Measurements from ENCODE around the gene NUP205.

The NUP205 gene

DNA sequence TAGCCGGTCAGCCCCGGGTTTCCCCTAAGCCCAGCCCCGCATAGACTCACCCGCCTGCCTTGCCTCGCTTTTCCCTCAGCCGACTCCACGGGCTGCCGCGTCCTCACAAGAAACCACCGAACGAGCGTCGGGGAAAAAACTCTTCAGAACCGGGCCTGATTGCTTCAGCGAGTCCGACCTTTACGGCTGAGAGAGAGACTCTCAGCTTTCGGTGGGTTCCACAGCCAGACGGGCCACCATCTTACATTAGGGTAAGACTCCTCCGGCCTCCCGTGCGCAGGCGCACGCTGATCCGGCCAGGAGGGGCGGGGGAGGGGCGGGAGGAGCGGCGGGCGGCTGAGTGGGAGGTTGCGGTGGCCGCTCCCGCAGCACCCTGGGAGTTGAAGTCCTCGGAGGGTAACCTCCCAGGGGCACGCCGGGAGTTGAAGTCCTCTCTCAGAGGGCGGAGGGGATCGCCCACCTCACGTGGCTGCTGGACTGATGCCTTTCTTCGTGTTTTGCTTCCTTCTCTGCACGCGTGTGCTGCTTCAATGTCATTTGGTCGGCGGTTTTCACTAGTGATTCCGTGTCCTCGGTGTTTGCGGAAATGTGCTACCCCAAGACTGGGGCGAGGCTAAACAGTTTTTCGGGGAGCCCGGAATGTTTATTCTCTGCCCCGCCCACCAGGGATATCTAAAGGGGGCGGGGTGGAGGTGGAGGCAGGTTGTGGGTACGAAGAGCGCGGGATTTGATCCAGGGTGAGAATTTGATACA is 47.7 kb upstream of the NUP205 start, which contains the start of gene CNOT4:
Gene CNOT4, minus strand, starts transcription at position 264 of the 753 bp plus-strand sequence. CDS start 71,771 bp downstream, outside the sequence.
- no peaks in the 10 kb centered on the region for H3K9me3 ChIP-seq (ENCODE audit: control insufficient read depth, insufficient read depth, low read depth, low read length)
- CTCF ChIA-PET: interaction anchor here (0.6 to 1.1 kb wide), 3 partner anchors 112 to 1304 kb away, joined by 3 to 4 read pairs (median 4); no protein-coding TSS in a partner anchor
- no peaks in the 10 kb centered on the region for H3K36me3 ChIP-seq (ENCODE audit: control insufficient read depth in 2 of 2, insufficient read depth in 1 of 2, low read length in 2 of 2)
- H3K4me1 ChIP-seq (ENCODE audit: control insufficient read depth, insufficient read depth, low read length): peaks cover 3% of the 10 kb centered on the region
- H3K27ac ChIP-seq (ENCODE audit: extremely low read depth, low read depth, low read length): peak within 1 kb of the TSS; percentile 79
- H3K4me3 ChIP-seq (ENCODE audit: low read depth, low read length): peak within 1 kb of the TSS; percentile 99
- POLR2A ChIA-PET: interaction anchor here (0.9 to 1.4 kb wide), 2 partner anchors 13 to 49 kb away, joined by 3 read pairs; no protein-coding TSS in a partner anchor
- TF ChIP-seq ZBTB7A (tag by site-specific recombination; IDR thresholded peaks at IDR 0.05; ENCODE audit: low read depth) (0 out of 2 replicates have a peak, but pooled peaks have one; percentile 36), MZF1 (tag by site-specific recombination; IDR thresholded peaks at IDR 0.05; ENCODE audit: borderline replicate concordance) (peak; percentile 78; the same call in 1 of the 2 replicates), SP2 (tag by site-specific recombination; IDR thresholded peaks at IDR 0.05) (peak; percentile 69), ZNF221 (tag by site-specific recombination; IDR thresholded peaks at IDR 0.05; ENCODE audit: borderline replicate concordance) (no peak), ZNF629 (tag by site-specific recombination; IDR thresholded peaks at IDR 0.05) (peak; percentile 34), ZNF24 (tag by site-specific recombination; IDR thresholded peaks at IDR 0.05) (peak; percentile 28; the same call in 1 of the 2 replicates), GLIS2 (tag by site-specific recombination; IDR thresholded peaks at IDR 0.05) (peak; percentile 61), ZNF394 (tag by site-specific recombination; IDR thresholded peaks at IDR 0.05; ENCODE audit: borderline replicate concordance) (peak; percentile 10; the same call in 1 of the 2 replicates), SETDB1 (IDR thresholded peaks at IDR 0.05; ENCODE audit: insufficient read length, low read length) (no peak), HOXD13 (CRISPR knock-in tag; IDR thresholded peaks at IDR 0.05; ENCODE audit: borderline replicate concordance) (no peak), ZXDB (tag by site-specific recombination; IDR thresholded peaks at IDR 0.05) (peak; percentile 86; the same call in 1 of the 2 replicates), ZSCAN30 (tag by site-specific recombination; IDR thresholded peaks at IDR 0.05) (peak; percentile 76; the same call in 1 of the 2 replicates), ZNF521 (tag by site-specific recombination; IDR thresholded peaks at IDR 0.05) (no peak), KLF10 (tag by site-specific recombination; IDR thresholded peaks at IDR 0.05) (peak; percentile 96), YY1 (tag by site-specific recombination; IDR thresholded peaks at IDR 0.05) (peak; percentile 83), ZFP3 (tag by site-specific recombination; IDR thresholded peaks at IDR 0.05; ENCODE audit: low read depth) (peak; percentile 4; the same call in 1 of the 2 replicates), ZNF571 (tag by site-specific recombination; IDR thresholded peaks at IDR 0.05) (no peak), GFI1B (tag by site-specific recombination; IDR thresholded peaks at IDR 0.05) (peak; percentile 39; the same call in 1 of the 2 replicates)
- TF ChIP-seq, protein P1, sequence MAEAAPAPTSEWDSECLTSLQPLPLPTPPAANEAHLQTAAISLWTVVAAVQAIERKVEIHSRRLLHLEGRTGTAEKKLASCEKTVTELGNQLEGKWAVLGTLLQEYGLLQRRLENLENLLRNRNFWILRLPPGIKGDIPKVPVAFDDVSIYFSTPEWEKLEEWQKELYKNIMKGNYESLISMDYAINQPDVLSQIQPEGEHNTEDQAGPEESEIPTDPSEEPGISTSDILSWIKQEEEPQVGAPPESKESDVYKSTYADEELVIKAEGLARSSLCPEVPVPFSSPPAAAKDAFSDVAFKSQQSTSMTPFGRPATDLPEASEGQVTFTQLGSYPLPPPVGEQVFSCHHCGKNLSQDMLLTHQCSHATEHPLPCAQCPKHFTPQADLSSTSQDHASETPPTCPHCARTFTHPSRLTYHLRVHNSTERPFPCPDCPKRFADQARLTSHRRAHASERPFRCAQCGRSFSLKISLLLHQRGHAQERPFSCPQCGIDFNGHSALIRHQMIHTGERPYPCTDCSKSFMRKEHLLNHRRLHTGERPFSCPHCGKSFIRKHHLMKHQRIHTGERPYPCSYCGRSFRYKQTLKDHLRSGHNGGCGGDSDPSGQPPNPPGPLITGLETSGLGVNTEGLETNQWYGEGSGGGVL (tag by site-specific recombination; IDR thresholded peaks at IDR 0.05): 0 out of 2 replicates have a peak, but pooled peaks have one; percentile 29
- TF ChIP-seq, protein P2, sequence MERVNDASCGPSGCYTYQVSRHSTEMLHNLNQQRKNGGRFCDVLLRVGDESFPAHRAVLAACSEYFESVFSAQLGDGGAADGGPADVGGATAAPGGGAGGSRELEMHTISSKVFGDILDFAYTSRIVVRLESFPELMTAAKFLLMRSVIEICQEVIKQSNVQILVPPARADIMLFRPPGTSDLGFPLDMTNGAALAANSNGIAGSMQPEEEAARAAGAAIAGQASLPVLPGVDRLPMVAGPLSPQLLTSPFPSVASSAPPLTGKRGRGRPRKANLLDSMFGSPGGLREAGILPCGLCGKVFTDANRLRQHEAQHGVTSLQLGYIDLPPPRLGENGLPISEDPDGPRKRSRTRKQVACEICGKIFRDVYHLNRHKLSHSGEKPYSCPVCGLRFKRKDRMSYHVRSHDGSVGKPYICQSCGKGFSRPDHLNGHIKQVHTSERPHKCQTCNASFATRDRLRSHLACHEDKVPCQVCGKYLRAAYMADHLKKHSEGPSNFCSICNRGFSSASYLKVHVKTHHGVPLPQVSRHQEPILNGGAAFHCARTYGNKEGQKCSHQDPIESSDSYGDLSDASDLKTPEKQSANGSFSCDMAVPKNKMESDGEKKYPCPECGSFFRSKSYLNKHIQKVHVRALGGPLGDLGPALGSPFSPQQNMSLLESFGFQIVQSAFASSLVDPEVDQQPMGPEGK (tag by site-specific recombination; IDR thresholded peaks at IDR 0.05): peak; percentile 61
- TF ChIP-seq, protein P3, sequence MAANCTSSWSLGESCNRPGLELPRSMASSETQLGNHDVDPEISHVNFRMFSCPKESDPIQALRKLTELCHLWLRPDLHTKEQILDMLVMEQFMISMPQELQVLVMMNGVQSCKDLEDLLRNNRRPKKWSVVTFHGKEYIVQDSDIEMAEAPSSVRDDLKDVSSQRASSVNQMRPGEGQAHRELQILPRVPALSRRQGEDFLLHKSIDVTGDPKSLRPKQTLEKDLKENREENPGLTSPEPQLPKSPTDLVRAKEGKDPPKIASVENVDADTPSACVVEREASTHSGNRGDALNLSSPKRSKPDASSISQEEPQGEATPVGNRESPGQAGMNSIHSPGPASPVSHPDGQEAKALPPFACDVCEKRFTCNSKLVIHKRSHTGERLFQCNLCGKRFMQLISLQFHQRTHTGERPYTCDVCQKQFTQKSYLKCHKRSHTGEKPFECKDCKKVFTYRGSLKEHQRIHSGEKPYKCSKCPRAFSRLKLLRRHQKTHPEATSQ (tag by site-specific recombination; IDR thresholded peaks at IDR 0.05): 0 out of 2 replicates have a peak, but pooled peaks have one; percentile 79
- TF ChIP-seq, protein P4, sequence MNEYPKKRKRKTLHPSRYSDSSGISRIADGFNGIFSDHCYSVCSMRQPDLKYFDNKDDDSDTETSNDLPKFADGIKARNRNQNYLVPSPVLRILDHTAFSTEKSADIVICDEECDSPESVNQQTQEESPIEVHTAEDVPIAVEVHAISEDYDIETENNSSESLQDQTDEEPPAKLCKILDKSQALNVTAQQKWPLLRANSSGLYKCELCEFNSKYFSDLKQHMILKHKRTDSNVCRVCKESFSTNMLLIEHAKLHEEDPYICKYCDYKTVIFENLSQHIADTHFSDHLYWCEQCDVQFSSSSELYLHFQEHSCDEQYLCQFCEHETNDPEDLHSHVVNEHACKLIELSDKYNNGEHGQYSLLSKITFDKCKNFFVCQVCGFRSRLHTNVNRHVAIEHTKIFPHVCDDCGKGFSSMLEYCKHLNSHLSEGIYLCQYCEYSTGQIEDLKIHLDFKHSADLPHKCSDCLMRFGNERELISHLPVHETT (tag by site-specific recombination; IDR thresholded peaks at IDR 0.05): 0 out of 2 replicates have a peak, but pooled peaks have one; percentile 16
- TF ChIP-seq, protein P5, sequence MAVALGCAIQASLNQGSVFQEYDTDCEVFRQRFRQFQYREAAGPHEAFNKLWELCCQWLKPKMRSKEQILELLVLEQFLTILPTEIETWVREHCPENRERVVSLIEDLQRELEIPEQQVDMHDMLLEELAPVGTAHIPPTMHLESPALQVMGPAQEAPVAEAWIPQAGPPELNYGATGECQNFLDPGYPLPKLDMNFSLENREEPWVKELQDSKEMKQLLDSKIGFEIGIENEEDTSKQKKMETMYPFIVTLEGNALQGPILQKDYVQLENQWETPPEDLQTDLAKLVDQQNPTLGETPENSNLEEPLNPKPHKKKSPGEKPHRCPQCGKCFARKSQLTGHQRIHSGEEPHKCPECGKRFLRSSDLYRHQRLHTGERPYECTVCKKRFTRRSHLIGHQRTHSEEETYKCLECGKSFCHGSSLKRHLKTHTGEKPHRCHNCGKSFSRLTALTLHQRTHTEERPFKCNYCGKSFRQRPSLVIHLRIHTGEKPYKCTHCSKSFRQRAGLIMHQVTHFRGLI (tag by site-specific recombination; IDR thresholded peaks at IDR 0.05): peak; percentile 30; the same call in 1 of the 2 replicates
- TF ChIP-seq, protein P6, sequence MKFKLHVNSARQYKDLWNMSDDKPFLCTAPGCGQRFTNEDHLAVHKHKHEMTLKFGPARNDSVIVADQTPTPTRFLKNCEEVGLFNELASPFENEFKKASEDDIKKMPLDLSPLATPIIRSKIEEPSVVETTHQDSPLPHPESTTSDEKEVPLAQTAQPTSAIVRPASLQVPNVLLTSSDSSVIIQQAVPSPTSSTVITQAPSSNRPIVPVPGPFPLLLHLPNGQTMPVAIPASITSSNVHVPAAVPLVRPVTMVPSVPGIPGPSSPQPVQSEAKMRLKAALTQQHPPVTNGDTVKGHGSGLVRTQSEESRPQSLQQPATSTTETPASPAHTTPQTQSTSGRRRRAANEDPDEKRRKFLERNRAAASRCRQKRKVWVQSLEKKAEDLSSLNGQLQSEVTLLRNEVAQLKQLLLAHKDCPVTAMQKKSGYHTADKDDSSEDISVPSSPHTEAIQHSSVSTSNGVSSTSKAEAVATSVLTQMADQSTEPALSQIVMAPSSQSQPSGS (tag by site-specific recombination; IDR thresholded peaks at IDR 0.05; ENCODE audit: low read depth): no peak

All from HEK293 (cell line).